A549 (cell line): ENCODE measurements around the gene MUC5AC. TPM values are rescaled to one million over a fixed set of nuclear protein-coding genes. Genes with fewer than 3 reads are reported as not detected.

Experiments
- ATAC-seq, 2 experiments: fragments of 200-7000 bp in 1 of 2; fragments of >200 bp in 1 of 2; cut with Nextera tagmentation in 1 of 2; cut with Tn5 transposase in 1 of 2; 3 replicates each; pipeline versions ENCODE4 v1.8.0 to v1.9.1; 2018 to 2020; ENCODE audit warnings: mild to moderate bottlenecking in 1 of 2, moderate library complexity in 1 of 2
- CTCF ChIA-PET: fragments of 300-600 bp; sonication (Branson Sonifier 250); formaldehyde crosslinking; extraction: SDS; loops from one replicate; lab custom pipeline; 2021; ENCODE audit warnings: antibody characterized with exemption, inconsistent platforms; lab: Yijun Ruan, JAX
- POLR2A ChIA-PET: fragments of 350-600 bp; formaldehyde crosslinking; extraction: SDS; loops from one replicate; lab custom pipeline; 2021; ENCODE audit warnings: antibody characterized with exemption, inconsistent platforms; lab: Yijun Ruan, JAX
- DNase-seq, 2 experiments: peaks; one replicate each; pipeline versions ENCODE4 v3.0.0 to v3.0.0-alpha.2; 2011 to 2016; ENCODE audit warnings: low read depth in 1 of 2, low spot score in 1 of 2
- FAIRE-seq: peaks from 2 replicates; lab custom pipeline; 2011; peaks lifted over from hg19 to GRCh38; lab: Jason Lieb, UNC
- H3K27ac ChIP-seq, 2 experiments: fragments of >200 bp; sonication (Bioruptor Twin); formaldehyde crosslinking; 3 replicates each; pipeline ENCODE4 v1.5.1; 2016 to 2017
- H3K4me1 ChIP-seq: fragments of >200 bp; sonication (Bioruptor Twin); formaldehyde crosslinking; 3 replicates; pipeline ENCODE4 v1.6.1; 2016
- H3K4me2 ChIP-seq: fragments of >200 bp; sonication (Bioruptor Twin); formaldehyde crosslinking; 3 replicates; pipeline ENCODE4 v1.6.1; 2016
- H3K4me3 ChIP-seq: fragments of >200 bp; sonication (Bioruptor Twin); formaldehyde crosslinking; 3 replicates; pipeline ENCODE4 v1.5.1; 2016
- H3K9me3 ChIP-seq: fragments of >200 bp; sonication (Bioruptor Twin); formaldehyde crosslinking; 3 replicates; pipeline ENCODE4 v1.6.1; 2016
- ATOH8 ChIP-seq: fragments of 250-450 bp; sonication (Bioruptor Pico); IDR thresholded peaks from 2 replicates; pipeline ENCODE4 v1.5.0; 2020; ENCODE audit warnings: low read depth, mild to moderate bottlenecking, moderate library complexity
- CBX2 ChIP-seq: fragments of 200-600 bp; sonication (generic); IDR thresholded peaks from 2 replicates; pipeline ENCODE4 v1.6.1; 2016; ENCODE audit warnings: low read depth, mild to moderate bottlenecking, borderline replicate concordance
- CHD4 ChIP-seq: fragments of 200-600 bp; sonication (generic); IDR thresholded peaks from 2 replicates; pipeline ENCODE4 v1.6.1; 2016; ENCODE audit warnings: antibody characterized with exemption, mild to moderate bottlenecking, borderline replicate concordance
- CTCF ChIP-seq: fragments of >200 bp; sonication (Bioruptor Twin); formaldehyde crosslinking; IDR thresholded peaks from 3 replicates; pipeline ENCODE4 v1.5.1; 2016
- EHF ChIP-seq: fragments of 250-450 bp; sonication (Bioruptor Pico); IDR thresholded peaks from 2 replicates; pipeline ENCODE4 v1.5.0; 2020; ENCODE audit warnings: mild to moderate bottlenecking
- ELK1 ChIP-seq: fragments of 150-350 bp; IDR thresholded peaks from 2 replicates; pipeline ENCODE4 v1.6.1; 2014; ENCODE audit warnings: low read depth, mild to moderate bottlenecking, low read length
- EP300 ChIP-seq, 2 experiments: fragments of >200 bp; sonication (Bioruptor Twin); formaldehyde crosslinking; IDR thresholded peaks; 2 replicates in 1 of 2; 3 replicates in 1 of 2; pipeline ENCODE4 v1.6.1; 2016 to 2017
- FOSL2 ChIP-seq, 2 experiments: fragments of 450-650 bp in 1 of 2; fragments of >200 bp in 1 of 2; sonication (Bioruptor Twin) in 1 of 2; formaldehyde crosslinking; IDR thresholded peaks; 2 replicates each; pipeline versions ENCODE4 v1.5.0 to v1.6.1; 2016 to 2020; ENCODE audit warnings: mild to moderate bottlenecking in 1 of 2, moderate library complexity in 1 of 2
- HES2 ChIP-seq: fragments of >200 bp; sonication (Bioruptor Twin); formaldehyde crosslinking; IDR thresholded peaks from 2 replicates; pipeline ENCODE4 v1.6.1; 2016
- HEYL ChIP-seq: fragments of 250-450 bp; sonication (Bioruptor Pico); IDR thresholded peaks from 2 replicates; pipeline ENCODE4 v1.8.0; 2021; ENCODE audit warnings: mild to moderate bottlenecking, moderate library complexity
- HOXA7 ChIP-seq: fragments of 250-450 bp; sonication (Bioruptor Pico); IDR thresholded peaks from 2 replicates; pipeline ENCODE4 v1.5.0; 2020; ENCODE audit warnings: mild to moderate bottlenecking, moderate library complexity
- JUN ChIP-seq, 2 experiments: fragments of >200 bp; sonication (Bioruptor Twin); formaldehyde crosslinking; IDR thresholded peaks; 2 replicates in 1 of 2; 3 replicates in 1 of 2; pipeline ENCODE4 v1.6.1; 2016 to 2017
- KDM1A ChIP-seq: fragments of 200-600 bp; sonication (generic); IDR thresholded peaks from 2 replicates; pipeline ENCODE4 v1.6.1; 2016; ENCODE audit warnings: low read depth, mild to moderate bottlenecking
- MAZ ChIP-seq: fragments of 150-350 bp; IDR thresholded peaks from 2 replicates; pipeline ENCODE4 v1.6.1; 2014; ENCODE audit warnings: antibody characterized with exemption, low read depth, low read length, borderline replicate concordance
- MYC ChIP-seq: IDR thresholded peaks from 2 replicates; pipeline ENCODE4 v1.6.1; 2012; ENCODE audit warnings: mild to moderate bottlenecking, inconsistent platforms, low read length, improper control_type of control experiment, borderline replicate concordance
- NPAS2 ChIP-seq: fragments of 250-450 bp; sonication (Bioruptor Pico); IDR thresholded peaks from 2 replicates; pipeline ENCODE4 v1.8.0; 2022; ENCODE audit warnings: mild to moderate bottlenecking, moderate library complexity, borderline replicate concordance
- NR3C1 ChIP-seq: fragments of >200 bp; sonication (Bioruptor Twin); formaldehyde crosslinking; IDR thresholded peaks from 3 replicates; pipeline ENCODE4 v1.6.1; 2017
- RAD21 ChIP-seq, 2 experiments: fragments of >200 bp in 1 of 2; sonication (Bioruptor Twin) in 1 of 2; formaldehyde crosslinking in 1 of 2; IDR thresholded peaks in 1 of 2; conservative IDR thresholded peaks in 1 of 2; 2 replicates in 1 of 2; 3 replicates in 1 of 2; pipeline ENCODE4 v1.6.1; 2012 to 2018; ENCODE audit warnings: inconsistent platforms in 1 of 2
- REST ChIP-seq: fragments of 200-600 bp; sonication (generic); IDR thresholded peaks from 2 replicates; pipeline ENCODE4 v1.6.1; 2016; ENCODE audit warnings: antibody characterized with exemption, mild to moderate bottlenecking, moderate library complexity
- RFX5 ChIP-seq: fragments of 450-650 bp; IDR thresholded peaks from 2 replicates; pipeline ENCODE4 v1.7.1; 2014; ENCODE audit warnings: antibody characterized with exemption, mild to moderate bottlenecking, moderate library complexity
- TFCP2L1 ChIP-seq: fragments of 250-450 bp; sonication (Bioruptor Pico); IDR thresholded peaks from 2 replicates; pipeline ENCODE4 v1.5.0; 2021; ENCODE audit warnings: mild to moderate bottlenecking
- ZFP36 ChIP-seq: fragments of 450-650 bp; IDR thresholded peaks from 2 replicates; pipeline ENCODE4 v1.6.1; 2014; ENCODE audit warnings: borderline replicate concordance; ENCODE audit not compliant: partially characterized antibody
- ZSCAN20 ChIP-seq: fragments of 250-450 bp; sonication (Bioruptor Pico); IDR thresholded peaks from 2 replicates; pipeline ENCODE4 v1.8.0; 2022; ENCODE audit warnings: mild to moderate bottlenecking, moderate library complexity
- polyA plus RNA-seq, 4 experiments: library from polyadenylated mRNA; depleted of rRNA in 3 of 4; stranded (reverse); fragments of >200 nt; fragmentation: RNase III in 1 of 4; extraction: RNeasy Plus Mini Kit Qiagen cat#74134 plus additional on column Dnase treatment in 1 of 4; gene quantifications; 2 replicates in 3 of 4; 3 replicates in 1 of 4; pipeline ENCODE4 v1.2.3, GENCODE V29; 2011 to 2017

Gene MUC5AC
- polyA plus RNA-seq, 2 of the 4 experiments (the other 2 are of a cell fraction), result 0.18 to 7.4 TPM

- ChIA-PET CTCF (no interaction called here), POLR2A (no interaction called here)
- no peak for ATAC-seq
- no peak overlapping the region for H3K4me2 ChIP-seq
- peaks cover 66% of the 10 kb centered on the region for H3K4me1 ChIP-seq
- no peak overlapping the region for H3K4me3 ChIP-seq
- no peak for FAIRE-seq
- TF ChIP-seq HES2 (no peak), ZSCAN20 (CRISPR knock-in tag) (no peak), RAD21 (conservative IDR thresholded peaks at IDR 0.05 in 1 of 2, IDR thresholded peaks at IDR 0.05 in 1 of 2) (no peak), CHD4 (peak; percentile 45; the same call in 1 of the 2 replicates), EHF (CRISPR knock-in tag) (no peak), NR3C1 (no peak), TFCP2L1 (CRISPR knock-in tag) (no peak), MYC (no peak), FOSL2 (IDR thresholded peaks at IDR 0.05) (no peak), FOSL2 (CRISPR knock-in tag; IDR thresholded peaks at IDR 0.05) (peak; percentile 80; the same call in 1 of the 2 replicates), CBX2 (no peak), JUN (IDR thresholded peaks at IDR 0.05) (no peak), EP300 (IDR thresholded peaks at IDR 0.05) (no peak), MAZ (no peak), ATOH8 (CRISPR knock-in tag) (no peak), CTCF (no peak), NPAS2 (CRISPR knock-in tag) (no peak), ZFP36 (no peak), REST (no peak), HOXA7 (CRISPR knock-in tag) (no peak), ELK1 (no peak), KDM1A (peak; percentile 73), RFX5 (no peak), HEYL (CRISPR knock-in tag) (no peak)
- H3K9me3 ChIP-seq, result peaks cover 6% of the 10 kb centered on the region; the same call in 1 of the 3 replicates
- no peak for DNase-seq
- peak overlapping the region; percentile 60; a peak in 5 of 6 replicates for H3K27ac ChIP-seq
These were observed 2.5 kb upstream of the MUC5AC start for GRCh38 chr11:1155274-1155693.
